SK-N-SH (cell line): ENCODE data around the gene PARP8. TPM values are rescaled to one million over a fixed set of nuclear protein-coding genes. Genes with fewer than 3 reads are reported as not detected.
"Not testable (repeated sequence)": the region's sequence is repeated elsewhere in the genome, so short reads cannot be mapped to it uniquely, and the experiment has no call there.

Source experiments
- CTCF ChIA-PET: fragments of 300-600, 350-600 bp; formaldehyde crosslinking; extraction: SDS; loops from one replicate; lab custom pipeline; 2021; lab: Yijun Ruan, JAX
- POLR2A ChIA-PET: fragments of 350-600 bp; sonication (Branson Sonifier 250); formaldehyde crosslinking; extraction: SDS; loops from one replicate; lab custom pipeline; 2020; ENCODE audit warnings: antibody characterized with exemption, inconsistent platforms; lab: Yijun Ruan, JAX
- DNase-seq: peaks from one replicate; pipeline ENCODE4 v3.0.0; 2012
- H2AFZ ChIP-seq: fragments of 200-600 bp; sonication (generic); 2 replicates; pipeline ENCODE4 v1.8.1; 2016; ENCODE audit warnings: antibody characterized with exemption, mild to moderate bottlenecking, low read depth
- H3F3A ChIP-seq: fragments of 200-600 bp; sonication (generic); replicated peaks from 2 replicates; pipeline ENCODE3; 2016; ENCODE audit warnings: antibody characterized with exemption, mild to moderate bottlenecking; ENCODE audit not compliant: insufficient read depth
- H3K27ac ChIP-seq, 2 experiments: fragments of 200-500 bp in 1 of 2; fragments of 200-600 bp in 1 of 2; sonication (Bioruptor generic) in 1 of 2; sonication (generic), shearing (Covaris generic) in 1 of 2; 2 replicates each; pipeline versions ENCODE4 v1.5.1 to v1.6.1; 2014 to 2016; ENCODE audit warnings: low read depth in 2 of 2, inconsistent platforms in 1 of 2, low read length in 1 of 2, mild to moderate bottlenecking in 1 of 2, mixed read lengths in 1 of 2
- H3K27me3 ChIP-seq: fragments of 200-600 bp; sonication (generic), shearing (Covaris generic); 2 replicates; pipeline ENCODE4 v1.6.1; 2016; ENCODE audit warnings: mixed run types; ENCODE audit not compliant: insufficient read depth
- H3K36me3 ChIP-seq, 2 experiments: fragments of 200-500 bp in 1 of 2; fragments of 200-600 bp in 1 of 2; sonication (Bioruptor generic) in 1 of 2; sonication (generic) in 1 of 2; replicated peaks in 1 of 2; 2 replicates each; pipeline versions ENCODE3 to v1.5.1; 2014 to 2016; ENCODE audit warnings: low read length in 1 of 2, mild to moderate bottlenecking in 1 of 2; ENCODE audit not compliant: insufficient read depth in 2 of 2, control insufficient read depth in 1 of 2
- H3K4me1 ChIP-seq, 2 experiments: fragments of 200-500 bp in 1 of 2; fragments of 200-600 bp in 1 of 2; sonication (Bioruptor generic) in 1 of 2; sonication (generic), shearing (Covaris generic) in 1 of 2; 2 replicates each; pipeline versions ENCODE4 v1.5.1 to v1.6.1; 2014 to 2016; ENCODE audit warnings: low read depth in 1 of 2, low read length in 1 of 2, mixed run types in 1 of 2; ENCODE audit not compliant: insufficient read depth in 2 of 2, control insufficient read depth in 1 of 2
- H3K4me2 ChIP-seq: fragments of 200-600 bp; sonication (generic), shearing (Covaris generic); 2 replicates; pipeline ENCODE4 v1.6.1; 2017; ENCODE audit warnings: mixed run types
- H3K4me3 ChIP-seq, 2 experiments: fragments of 200-500 bp in 1 of 2; fragments of 200-600 bp in 1 of 2; sonication (Bioruptor generic) in 1 of 2; sonication (generic), shearing (Covaris generic) in 1 of 2; 2 replicates each; pipeline versions ENCODE4 v1.5.1 to v1.8.1; 2014 to 2016; ENCODE audit warnings: low read depth in 2 of 2, inconsistent platforms in 1 of 2, low read length in 1 of 2, mild to moderate bottlenecking in 1 of 2, mixed read lengths in 1 of 2, moderate library complexity in 1 of 2
- H3K79me2 ChIP-seq: fragments of 200-600 bp; sonication (generic); 2 replicates; pipeline ENCODE4 v1.8.1; 2017; ENCODE audit warnings: mild to moderate bottlenecking; ENCODE audit not compliant: insufficient read depth
- H3K9ac ChIP-seq: fragments of 200-600 bp; sonication (generic); 2 replicates; pipeline ENCODE4 v1.6.1; 2017; ENCODE audit warnings: mixed run types
- H3K9me2 ChIP-seq: fragments of 200-600 bp; sonication (generic); 2 replicates; pipeline ENCODE4 v1.6.1; 2017; ENCODE audit warnings: mixed run types
- H3K9me3 ChIP-seq: fragments of 200-600 bp; sonication (generic); 2 replicates; pipeline ENCODE4 v1.6.1; 2017; ENCODE audit warnings: mixed run types, mild to moderate bottlenecking, moderate library complexity
- H4K20me1 ChIP-seq: fragments of 200-600 bp; sonication (generic); 2 replicates; pipeline ENCODE4 v1.6.1; 2017; ENCODE audit warnings: mild to moderate bottlenecking, mixed run types; ENCODE audit not compliant: insufficient read depth
- FOSL2 ChIP-seq: IDR thresholded peaks from 2 replicates; pipeline ENCODE4 v1.4.0; 2012; ENCODE audit warnings: low read depth, mild to moderate bottlenecking, moderate library complexity, borderline replicate concordance
- IRF3 ChIP-seq: fragments of 150-350 bp; IDR thresholded peaks from 2 replicates; pipeline ENCODE4 v1.6.1; 2016; ENCODE audit warnings: mild to moderate bottlenecking, low read depth, low read length
- MXI1 ChIP-seq: IDR thresholded peaks from 2 replicates; pipeline ENCODE4 v1.6.1; 2012; ENCODE audit warnings: mild to moderate bottlenecking, low read depth, low read length, improper control_type of control experiment
- POLR2AphosphoS5 ChIP-seq: IDR thresholded peaks from 2 replicates; pipeline ENCODE4 v1.6.1; 2012; ENCODE audit warnings: low read depth, low read length
- RCOR1 ChIP-seq: fragments of 150-350 bp; IDR thresholded peaks from 2 replicates; pipeline ENCODE4 v1.6.1; 2017; ENCODE audit warnings: antibody characterized with exemption, low read length
- SIN3A ChIP-seq: IDR thresholded peaks from 2 replicates; pipeline ENCODE4 v1.6.1; 2012; ENCODE audit warnings: low read depth, mild to moderate bottlenecking, low read length, moderate library complexity, borderline replicate concordance
- SMC3 ChIP-seq: IDR thresholded peaks from 2 replicates; pipeline ENCODE4 v1.6.1; 2012; ENCODE audit warnings: low read depth, low read length, improper control_type of control experiment
- TCF12 ChIP-seq: IDR thresholded peaks from 2 replicates; pipeline ENCODE4 v1.4.0; 2012
- TEAD4 ChIP-seq: IDR thresholded peaks from 2 replicates; pipeline ENCODE4 v1.4.0; 2012; ENCODE audit warnings: mild to moderate bottlenecking, borderline replicate concordance; ENCODE audit not compliant: insufficient read depth
- USF2 ChIP-seq: fragments of 150-350 bp; IDR thresholded peaks from 2 replicates; pipeline ENCODE4 v1.6.1; 2017; ENCODE audit warnings: antibody characterized with exemption, low read length, low read depth, borderline replicate concordance
- WGBS: methylation state at CpG from one replicate; pipeline ENCODE4 v1.1.6; 2017; ENCODE audit warnings: low lambda C conversion rate; 5-methylcytosine and 5-hydroxymethylcytosine counted together
- polyA plus RNA-seq, 3 experiments: library from polyadenylated mRNA; depleted of rRNA; stranded (reverse); fragments of >200 nt; gene quantifications; 2 replicates each; pipeline ENCODE4 v1.2.3, GENCODE V29; 2012

PARP8 gene
- polyA plus RNA-seq, 1 of the 3 experiments (the other 2 are of a cell fraction) = 6.2 TPM

DNA sequence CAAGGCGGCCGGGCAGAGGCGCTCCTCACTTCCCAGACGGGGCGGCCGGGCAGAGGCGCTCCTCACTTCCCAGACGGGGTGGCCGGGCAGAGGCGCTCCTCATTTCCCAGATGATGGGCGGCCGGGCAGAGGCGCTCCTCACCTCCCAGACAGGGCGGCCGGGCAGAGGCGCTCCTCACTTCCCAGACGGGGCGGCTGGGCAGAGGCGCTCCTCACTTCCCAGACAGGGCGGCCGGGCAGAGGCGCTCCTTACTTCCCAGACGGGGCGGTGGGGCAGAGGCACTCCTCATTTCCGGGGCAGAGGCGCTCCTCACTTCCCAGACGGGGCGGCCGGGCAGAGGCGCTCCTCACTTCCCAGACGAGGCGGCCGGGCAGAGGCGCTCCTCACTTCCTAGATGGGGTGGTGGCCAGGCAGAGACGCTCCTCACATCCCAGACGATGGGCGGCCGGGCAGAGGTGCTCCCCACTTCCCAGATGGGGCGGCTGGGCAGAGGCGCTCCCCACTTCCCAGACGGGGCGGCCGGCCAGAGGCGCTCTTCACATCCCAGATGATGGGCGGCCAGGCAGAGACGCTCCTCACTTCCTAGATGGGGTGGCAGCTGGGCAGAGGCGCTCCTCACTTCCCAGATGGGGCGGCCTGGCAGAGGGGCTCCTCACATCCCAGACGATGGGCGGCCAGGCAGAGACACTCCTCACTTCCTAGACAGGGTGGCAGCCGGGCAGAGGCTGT lies 108.2 kb downstream of the PARP8 start:
- CTCF ChIA-PET, H3F3A ChIP-seq, H3K4me3 ChIP-seq, H3K4me2 ChIP-seq, H3K4me1 ChIP-seq, H3K9ac ChIP-seq, H2AFZ ChIP-seq, POLR2A ChIA-PET, H3K79me2 ChIP-seq, DNase-seq, H3K27me3 ChIP-seq, H3K27ac ChIP-seq, H3K9me3 ChIP-seq, H3K9me2 ChIP-seq, H4K20me1 ChIP-seq: not testable (repeated sequence)
- H3K36me3 ChIP-seq = peaks cover 3 to 17% of the 10 kb centered on the region in 2 experiments
- WGBS = 93% methylated on average over 5 of the region's 51 CpGs

DNA sequence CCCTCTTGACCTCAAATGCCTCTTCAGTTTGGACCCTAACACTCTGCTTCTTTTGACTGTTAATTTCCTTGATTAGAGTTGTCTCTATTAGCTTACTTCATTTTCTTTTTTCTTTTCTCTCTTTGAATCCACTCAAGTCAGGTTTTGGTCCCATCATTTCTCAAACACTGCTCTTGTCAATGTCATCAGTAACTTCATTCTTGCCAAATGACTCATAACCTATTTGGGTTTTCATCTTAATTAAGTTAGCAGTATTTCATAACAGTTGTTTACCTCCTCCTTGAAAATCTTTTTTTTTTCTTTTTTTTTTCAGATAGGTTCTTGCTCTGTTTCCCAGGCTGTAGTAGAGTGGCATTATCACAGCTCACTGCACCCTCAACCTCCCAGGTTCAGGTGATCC lies 119.6 kb downstream of the PARP8 start:
- TF ChIP-seq FOSL2 = no peak
- TF ChIP-seq MXI1 = no peak
- TF ChIP-seq POLR2AphosphoS5 = no peak
- TF ChIP-seq SIN3A = no peak
- H3K27me3 ChIP-seq = no peaks in the 10 kb centered on the region
- POLR2A ChIA-PET = no interaction called here
- no peak overlapping the region for H2AFZ ChIP-seq
- no peak for DNase-seq
- no peak overlapping the region for H3K4me2 ChIP-seq
- H3K9ac ChIP-seq = no peak overlapping the region
- H4K20me1 ChIP-seq = no peaks in the 10 kb centered on the region
- H3K4me1 ChIP-seq = no peaks in the 10 kb centered on the region; a peak in 1 of 4 replicates
- no peaks in the 10 kb centered on the region for H3K79me2 ChIP-seq
- no peaks in the 10 kb centered on the region for H3F3A ChIP-seq
- no peak overlapping the region for H3K27ac ChIP-seq
- peaks cover 8 to 14% of the 10 kb centered on the region in 2 experiments for H3K36me3 ChIP-seq
- H3K9me3 ChIP-seq = no peaks in the 10 kb centered on the region
- H3K9me2 ChIP-seq = no peaks in the 10 kb centered on the region
- H3K4me3 ChIP-seq = no peak overlapping the region
- CTCF ChIA-PET = interaction anchor here (0.6 kb wide), 1 partner anchor 79 kb away, joined by 4 read pairs; no protein-coding TSS in a partner anchor

- H3F3A ChIP-seq = no peaks in the 10 kb centered on the region
- no peaks in the 10 kb centered on the region for H3K27me3 ChIP-seq
- no peaks in the 10 kb centered on the region for H3K79me2 ChIP-seq
- TF ChIP-seq TCF12 (no peak), IRF3 (no peak), RCOR1 (no peak), USF2 (no peak), TEAD4 (no peak), SMC3 (no peak)
- no peak overlapping the region for H3K4me3 ChIP-seq
- DNase-seq = no peak
- ChIA-PET CTCF (no interaction called here), POLR2A (no interaction called here)
- no peak overlapping the region for H3K9ac ChIP-seq
- no peak overlapping the region for H3K4me2 ChIP-seq
- no peaks in the 10 kb centered on the region for H4K20me1 ChIP-seq
- H3K27ac ChIP-seq = no peak overlapping the region
- no peaks in the 10 kb centered on the region for H3K9me3 ChIP-seq
- no peaks in the 10 kb centered on the region for H3K9me2 ChIP-seq
- H3K4me1 ChIP-seq = no peaks in the 10 kb centered on the region
- 89% methylated on average over 5 of the region's 5 CpGs for WGBS
- peaks cover 12 to 22% of the 10 kb centered on the region in 2 experiments for H3K36me3 ChIP-seq
- no peak overlapping the region for H2AFZ ChIP-seq
Observed at GRCh38 chr5:50791813-50792212, 125.4 kb downstream of the PARP8 start.
